Esophagus muscularis mucosa (tissue), 4 donors: Measurements from ENCODE around the gene MYO1E.

Experiments used
- EP300 ChIP-seq: sonication (generic); formaldehyde crosslinking; IDR thresholded peaks from one replicate; pipeline ENCODE4 v1.6.1; 2017; ENCODE audit warnings: antibody characterized with exemption
- POLR2A ChIP-seq: fragments of 450-650 bp; IDR thresholded peaks from one replicate; pipeline ENCODE4 v1.6.1; 2017; ENCODE audit warnings: antibody characterized with exemption, moderate library complexity, mild to moderate bottlenecking, low read depth
- TF ChIP-seq, protein P1 (sequence below), 3 experiments: fragments of 200-600 bp in 2 of 3; fragments of 450-650 bp in 1 of 3; sonication (generic) in 2 of 3; IDR thresholded peaks; one replicate each; pipeline ENCODE4 v1.5.1; 2017 to 2019; ENCODE audit warnings: antibody characterized with exemption in 3 of 3, mild to moderate bottlenecking in 2 of 3, moderate library complexity in 1 of 3

DNA sequence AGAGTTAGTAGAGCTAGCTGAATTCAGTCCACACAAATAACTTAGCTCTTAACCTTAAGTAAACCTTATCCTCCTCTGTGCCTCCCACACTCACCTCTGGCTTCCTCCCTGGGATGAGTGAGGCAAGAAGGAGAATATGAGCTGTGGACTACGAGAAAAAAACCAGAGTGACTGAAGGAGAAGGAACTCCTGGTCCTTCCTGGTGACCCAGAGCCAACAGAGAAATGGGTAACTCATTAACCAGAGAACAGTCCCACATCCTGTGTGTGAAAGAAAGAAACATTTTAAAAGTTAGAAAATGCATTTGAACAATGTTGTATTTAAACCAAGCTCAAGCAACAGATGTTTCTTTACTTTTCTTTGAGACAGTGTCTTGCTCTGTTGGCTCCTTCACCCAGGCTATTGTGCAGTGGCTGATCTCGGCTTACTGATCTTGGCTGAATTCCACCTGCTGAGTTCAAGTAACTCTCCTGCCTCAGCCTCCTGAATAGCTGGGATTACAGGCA, 37.8 kb upstream of the MYO1E start:
- TF ChIP-seq, protein P1, sequence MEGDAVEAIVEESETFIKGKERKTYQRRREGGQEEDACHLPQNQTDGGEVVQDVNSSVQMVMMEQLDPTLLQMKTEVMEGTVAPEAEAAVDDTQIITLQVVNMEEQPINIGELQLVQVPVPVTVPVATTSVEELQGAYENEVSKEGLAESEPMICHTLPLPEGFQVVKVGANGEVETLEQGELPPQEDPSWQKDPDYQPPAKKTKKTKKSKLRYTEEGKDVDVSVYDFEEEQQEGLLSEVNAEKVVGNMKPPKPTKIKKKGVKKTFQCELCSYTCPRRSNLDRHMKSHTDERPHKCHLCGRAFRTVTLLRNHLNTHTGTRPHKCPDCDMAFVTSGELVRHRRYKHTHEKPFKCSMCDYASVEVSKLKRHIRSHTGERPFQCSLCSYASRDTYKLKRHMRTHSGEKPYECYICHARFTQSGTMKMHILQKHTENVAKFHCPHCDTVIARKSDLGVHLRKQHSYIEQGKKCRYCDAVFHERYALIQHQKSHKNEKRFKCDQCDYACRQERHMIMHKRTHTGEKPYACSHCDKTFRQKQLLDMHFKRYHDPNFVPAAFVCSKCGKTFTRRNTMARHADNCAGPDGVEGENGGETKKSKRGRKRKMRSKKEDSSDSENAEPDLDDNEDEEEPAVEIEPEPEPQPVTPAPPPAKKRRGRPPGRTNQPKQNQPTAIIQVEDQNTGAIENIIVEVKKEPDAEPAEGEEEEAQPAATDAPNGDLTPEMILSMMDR (IDR thresholded peaks at IDR 0.05), result no peak
- TF ChIP-seq EP300, result no peak
- no peak for TF ChIP-seq POLR2A
